ENCODE results near the gene MARVELD2. TPM values are rescaled to one million over a fixed set of nuclear protein-coding genes. Genes with fewer than 3 reads are reported as not detected.

The MARVELD2 gene
- total RNA-seq, 1 experiment from 2014 or later, result 9.3 TPM

DNA sequence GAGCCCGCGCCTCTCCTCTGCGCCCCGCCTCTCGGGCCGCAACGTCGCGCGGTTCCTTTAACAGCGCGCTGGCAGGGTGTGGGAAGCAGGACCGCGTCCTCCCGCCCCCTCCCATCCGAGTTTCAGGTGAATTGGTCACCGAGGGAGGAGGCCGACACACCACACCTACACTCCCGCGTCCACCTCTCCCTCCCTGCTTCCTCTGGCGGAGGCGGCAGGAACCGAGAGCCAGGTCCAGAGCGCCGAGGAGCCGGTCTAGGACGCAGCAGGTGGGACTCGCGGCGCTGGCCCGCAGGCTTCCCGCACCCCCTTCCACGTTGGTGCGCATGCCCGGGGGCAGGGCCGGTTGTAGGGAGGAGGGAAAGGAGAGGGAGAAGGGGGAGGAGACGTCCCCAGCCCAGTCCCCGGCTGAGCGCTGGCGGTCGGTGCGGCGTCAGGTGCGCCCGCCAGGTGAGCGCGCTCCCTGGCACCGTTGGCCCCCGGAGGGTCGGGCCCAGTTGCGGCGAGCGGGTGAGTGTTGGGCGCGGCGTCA lies 77.5 kb downstream of the MARVELD2 start, which contains the start of gene OCLN:
Gene OCLN, plus strand, starts transcription at position 400 of the 532 bp plus-strand sequence. CDS start 11,455 bp downstream, outside the sequence.
- DNase-seq (ENCODE audit: extremely low read depth, low read depth), result peak; percentile 34

DNA sequence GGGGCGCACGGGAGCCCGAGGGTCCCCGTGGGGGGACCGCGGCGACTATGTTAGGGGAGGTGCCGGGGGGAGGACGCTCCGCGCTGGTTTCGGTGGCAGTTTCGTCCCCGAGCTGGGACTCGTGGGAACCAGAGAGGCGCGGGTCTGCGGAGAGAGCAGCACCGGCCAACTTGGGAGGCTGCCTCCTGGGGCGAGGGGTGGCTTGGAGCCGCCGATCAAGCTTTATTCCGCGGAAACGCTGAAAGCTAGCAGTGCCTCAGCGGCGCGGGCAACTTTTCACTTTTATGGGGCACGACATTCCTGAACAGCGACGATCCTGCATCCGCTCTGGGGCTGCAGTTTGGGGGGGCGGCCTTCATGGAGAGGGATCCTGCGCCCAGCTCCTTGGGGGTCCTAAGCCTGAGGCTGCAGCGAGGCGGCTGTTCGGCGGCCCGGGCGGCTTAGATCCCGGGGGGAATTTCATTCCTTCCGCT lies 78.0 kb downstream of the MARVELD2 start:
- DNase-seq (ENCODE audit: extremely low read depth, low read depth), result no peak

DNA sequence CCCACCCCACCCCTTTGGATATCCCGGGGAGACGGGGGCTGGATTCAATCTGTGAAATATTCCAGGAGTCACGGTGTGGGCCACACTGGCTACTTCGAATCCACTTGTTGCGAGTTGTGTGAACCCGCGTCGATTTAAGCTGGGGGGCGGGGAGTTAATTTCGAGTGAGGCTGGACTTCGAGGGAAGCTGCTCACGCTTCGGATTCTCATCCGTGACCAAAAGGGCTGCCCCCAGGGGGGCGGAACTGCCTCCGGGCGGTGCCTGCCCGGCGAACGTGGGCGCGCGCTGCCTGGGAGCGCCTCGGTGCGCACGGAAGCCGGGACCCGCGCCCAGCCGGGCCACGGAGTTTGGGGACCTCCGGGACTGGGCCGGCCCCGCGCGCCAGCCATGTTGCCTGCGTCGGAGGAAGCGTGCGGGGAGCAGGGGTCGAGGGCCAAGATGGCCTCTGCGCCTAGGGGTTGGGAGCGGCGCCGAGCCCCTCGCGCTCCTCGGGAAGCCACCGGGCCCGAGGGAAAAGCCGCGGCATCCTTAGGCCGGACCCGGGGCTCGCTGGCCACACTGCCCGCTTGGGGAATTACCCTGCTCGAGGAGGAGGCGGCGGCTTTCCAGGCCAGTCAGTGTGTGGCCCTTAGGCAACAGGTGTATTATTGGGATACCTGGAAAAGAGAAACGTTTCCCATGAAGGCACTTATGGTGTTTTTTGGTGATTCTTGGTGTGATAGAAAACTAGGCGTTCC lies 78.6 kb downstream of the MARVELD2 start:
- no peak for DNase-seq (ENCODE audit: extremely low read depth, low read depth)

Small RNA genes lying within 50 kb of the gene (small RNA-seq; reads per million reads assigned to genes)
- gene RN7SL616P (0 to 0.06 reads per million in 2 experiments), gene RPS27P14 (0 reads per million in 2 experiments)

Other genes with a start within 250 kb of the MARVELD2 start
- 163 and 189 TPM in 2 replicates for gene CCNB1, start 248.0 kb upstream of the MARVELD2 start, total RNA-seq (2014; rRNA removed; shearing (Covaris generic))
- gene CENPH, start 225.5 kb upstream of the MARVELD2 start, total RNA-seq (2014; rRNA removed; shearing (Covaris generic)), result 39.1 and 41.6 TPM in 2 replicates
- gene CDK7, start 180.2 kb upstream of the MARVELD2 start, total RNA-seq (2014; rRNA removed; shearing (Covaris generic)), result 129 and 132 TPM in 2 replicates
- 8.0 and 11.4 TPM in 2 replicates for gene CCDC125, start 82.3 kb upstream of the MARVELD2 start, total RNA-seq (2014; rRNA removed; shearing (Covaris generic))
- gene AK6, start 45.6 kb upstream of the MARVELD2 start, total RNA-seq (2014; rRNA removed; shearing (Covaris generic)), result 73.3 and 75.9 TPM in 2 replicates
- 251 and 266 TPM in 2 replicates for gene TAF9, start 45.6 kb upstream of the MARVELD2 start, total RNA-seq (2014; rRNA removed; shearing (Covaris generic))
- 25.8 and 34.6 TPM in 2 replicates for gene RAD17, start 45.3 kb upstream of the MARVELD2 start, total RNA-seq (2014; rRNA removed; shearing (Covaris generic))
- 7.7 and 8.7 TPM in 2 replicates for gene OCLN, start 77.7 kb downstream of the MARVELD2 start, total RNA-seq (2014; rRNA removed; shearing (Covaris generic))
- 99.9 and 123 TPM in 2 replicates for gene GTF2H2C, start 145.1 kb downstream of the MARVELD2 start, total RNA-seq (2014; rRNA removed; shearing (Covaris generic))